Fibroblast of lung (primary cell): ENCODE measurements around the gene BTBD16. TPM values are rescaled to one million over a fixed set of nuclear protein-coding genes. Genes with fewer than 3 reads are reported as not detected.

Source experiments
- DNase-seq, 2 donors: peaks; one replicate each; pipeline versions ENCODE4 v3.0.0 to v3.0.0-alpha.2; 2010; ENCODE audit warnings: low read depth in 2 of 2
- H2AFZ ChIP-seq: 2 replicates; pipeline ENCODE4 v1.5.1; 2012; ENCODE audit warnings: low read length, control low read depth, inconsistent platforms
- H3K27ac ChIP-seq: 2 replicates; pipeline ENCODE4 v1.5.1; 2011; ENCODE audit warnings: low read length, control low read depth; ENCODE audit not compliant: insufficient read depth
- H3K27me3 ChIP-seq: 2 replicates; pipeline ENCODE4 v1.5.1; 2011; ENCODE audit warnings: mild to moderate bottlenecking, low read length; ENCODE audit not compliant: control insufficient read depth, insufficient read depth
- H3K36me3 ChIP-seq: 2 replicates; pipeline ENCODE4 v1.5.1; 2011; ENCODE audit warnings: low read length; ENCODE audit not compliant: control insufficient read depth, insufficient read depth
- H3K4me1 ChIP-seq: 2 replicates; pipeline ENCODE4 v1.5.1; 2011; ENCODE audit warnings: low read length; ENCODE audit not compliant: control insufficient read depth, insufficient read depth; ENCODE audit errors: extremely low read depth
- H3K4me2 ChIP-seq: 2 replicates; pipeline ENCODE4 v1.5.1; 2011; ENCODE audit warnings: low read length, control low read depth; ENCODE audit not compliant: insufficient read depth; ENCODE audit errors: extremely low read depth
- H3K4me3 ChIP-seq, 4 experiments: fragments of 200-600 bp in 1 of 4; sonication (generic) in 1 of 4; replicated peaks in 1 of 4; 2 replicates each; pipeline ENCODE4 v1.5.1; 2011 to 2016; ENCODE audit warnings: low read length in 4 of 4, low read depth in 3 of 4, mild to moderate bottlenecking in 3 of 4, control low read depth in 2 of 4, inconsistent platforms in 1 of 4, mixed read lengths in 1 of 4; ENCODE audit not compliant: insufficient read depth in 1 of 4; ENCODE audit errors: control extremely low read depth in 1 of 4
- H3K79me2 ChIP-seq: 2 replicates; pipeline ENCODE4 v1.5.1; 2012; ENCODE audit warnings: mild to moderate bottlenecking, low read length, inconsistent platforms; ENCODE audit not compliant: control insufficient read depth, insufficient read depth
- H3K9ac ChIP-seq: 2 replicates; pipeline ENCODE4 v1.5.1; 2011; ENCODE audit warnings: mild to moderate bottlenecking, low read length, control low read depth; ENCODE audit not compliant: insufficient read depth
- H3K9me3 ChIP-seq: 2 replicates; pipeline ENCODE4 v1.5.1; 2012; ENCODE audit warnings: low read depth, low read length; ENCODE audit not compliant: control insufficient read depth, insufficient read depth
- H4K20me1 ChIP-seq: 2 replicates; pipeline ENCODE4 v1.5.1; 2011; ENCODE audit warnings: low read length; ENCODE audit not compliant: control insufficient read depth, insufficient read depth; ENCODE audit errors: extremely low read depth
- EZH2 ChIP-seq: IDR thresholded peaks from 2 replicates; pipeline ENCODE4 v1.5.1; 2012; ENCODE audit warnings: low read length, control low read depth, mild to moderate bottlenecking; ENCODE audit errors: missing control alignments
- polyA plus RNA-seq, 2 donors: library from polyadenylated mRNA; depleted of rRNA in 1 of 2; stranded (reverse) in 1 of 2; unstranded in 1 of 2; fragments of >200 nt; gene quantifications; 2 replicates each; pipeline ENCODE4 v1.2.1, GENCODE V29; 2011 to 2012; ENCODE audit warnings: missing spikeins in 1 of 2
- total RNA-seq: library from RNA; depleted of rRNA; stranded (reverse); fragments of >200 nt; gene quantifications from 2 replicates; pipeline ENCODE4 v1.2.1, GENCODE V29; 2014
- TF ChIP-seq, protein P1 (sequence below), 2 donors: IDR thresholded peaks in 1 of 2; conservative IDR thresholded peaks in 1 of 2; 1 replicate in 1 of 2; 2 replicates in 1 of 2; pipeline ENCODE4 v1.5.1; 2011 to 2012; ENCODE audit warnings: low read length in 2 of 2, control low read depth in 1 of 2, inconsistent platforms in 1 of 2, low read depth in 1 of 2, mild to moderate bottlenecking in 1 of 2

BTBD16 gene
- total and polyA plus RNA-seq, 2 donors (not counting 1 experiment from before 2014, with no cell fraction given), result not detected

DNA sequence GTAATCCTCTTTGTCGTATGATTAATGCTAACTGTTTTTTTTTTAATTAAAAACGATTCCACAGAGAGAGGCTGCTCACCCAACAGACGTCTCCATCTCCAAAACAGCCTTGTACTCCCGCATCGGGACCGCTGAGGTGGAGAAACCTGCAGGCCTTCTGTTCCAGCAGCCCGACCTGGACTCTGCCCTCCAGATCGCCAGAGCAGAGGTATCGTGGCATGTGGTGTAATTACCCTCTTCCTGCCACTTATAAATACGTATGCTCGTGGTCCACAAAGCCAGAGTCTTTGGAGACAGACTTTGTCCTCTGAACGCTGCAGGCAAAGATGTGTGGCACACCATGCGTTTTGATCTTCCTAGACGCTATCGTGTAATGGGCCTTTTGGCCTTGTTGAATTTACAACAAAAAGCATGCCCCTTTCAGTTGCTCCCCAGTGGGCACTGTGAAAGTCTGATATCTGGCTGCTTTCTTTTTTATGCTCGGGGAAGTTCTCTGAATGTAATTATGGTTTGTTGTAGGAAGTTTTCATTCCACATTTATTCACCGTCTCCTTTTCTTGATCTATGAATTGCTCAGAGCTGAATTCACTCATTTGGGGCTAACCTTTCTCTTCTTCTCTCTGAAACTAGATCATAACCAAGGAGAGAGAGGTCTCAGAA lies 33.6 kb upstream of the BTBD16 start:
- no peaks in the 10 kb centered on the region for H4K20me1 ChIP-seq
- H3K36me3 ChIP-seq, result peaks cover 3% of the 10 kb centered on the region
- no peaks in the 10 kb centered on the region for H3K4me1 ChIP-seq

DNA sequence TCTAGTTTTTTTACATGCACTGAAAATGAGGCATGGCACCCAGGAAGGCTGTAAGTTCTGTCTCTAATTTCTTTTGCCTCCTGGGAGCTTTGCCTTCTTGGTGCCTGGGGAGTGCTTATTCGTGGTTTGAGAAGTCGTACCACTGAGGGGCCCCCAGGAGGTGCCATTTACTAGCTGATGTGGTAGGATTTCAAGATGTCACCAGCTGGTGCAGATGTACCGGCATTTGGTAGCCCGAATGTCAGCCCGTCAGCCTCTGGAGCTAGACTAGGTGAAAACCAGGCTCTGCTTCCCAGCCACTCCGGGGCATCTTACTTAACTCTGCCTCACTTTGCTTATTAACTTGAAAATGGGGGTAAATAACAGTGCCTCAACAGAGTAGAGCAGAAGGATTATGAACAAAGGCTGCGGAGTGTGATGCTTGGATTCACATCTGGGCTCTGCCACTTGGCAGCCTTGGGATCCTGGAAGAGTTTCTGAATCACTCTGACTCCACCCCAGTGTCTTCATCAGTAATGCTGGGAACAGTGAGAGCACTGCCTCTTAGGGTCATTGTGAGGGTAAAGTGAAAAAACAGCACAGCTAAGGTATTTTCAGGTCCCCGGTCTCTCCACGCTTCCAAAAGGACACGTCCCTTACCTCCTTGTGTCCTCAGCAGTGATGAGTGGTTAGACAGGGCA lies 31.4 kb upstream of the BTBD16 start:
- no peaks in the 10 kb centered on the region for H3K9me3 ChIP-seq
- no peak overlapping the region for H3K9ac ChIP-seq
- no peak overlapping the region for H3K4me3 ChIP-seq
- H3K79me2 ChIP-seq, result no peaks in the 10 kb centered on the region
- TF ChIP-seq, protein P1, sequence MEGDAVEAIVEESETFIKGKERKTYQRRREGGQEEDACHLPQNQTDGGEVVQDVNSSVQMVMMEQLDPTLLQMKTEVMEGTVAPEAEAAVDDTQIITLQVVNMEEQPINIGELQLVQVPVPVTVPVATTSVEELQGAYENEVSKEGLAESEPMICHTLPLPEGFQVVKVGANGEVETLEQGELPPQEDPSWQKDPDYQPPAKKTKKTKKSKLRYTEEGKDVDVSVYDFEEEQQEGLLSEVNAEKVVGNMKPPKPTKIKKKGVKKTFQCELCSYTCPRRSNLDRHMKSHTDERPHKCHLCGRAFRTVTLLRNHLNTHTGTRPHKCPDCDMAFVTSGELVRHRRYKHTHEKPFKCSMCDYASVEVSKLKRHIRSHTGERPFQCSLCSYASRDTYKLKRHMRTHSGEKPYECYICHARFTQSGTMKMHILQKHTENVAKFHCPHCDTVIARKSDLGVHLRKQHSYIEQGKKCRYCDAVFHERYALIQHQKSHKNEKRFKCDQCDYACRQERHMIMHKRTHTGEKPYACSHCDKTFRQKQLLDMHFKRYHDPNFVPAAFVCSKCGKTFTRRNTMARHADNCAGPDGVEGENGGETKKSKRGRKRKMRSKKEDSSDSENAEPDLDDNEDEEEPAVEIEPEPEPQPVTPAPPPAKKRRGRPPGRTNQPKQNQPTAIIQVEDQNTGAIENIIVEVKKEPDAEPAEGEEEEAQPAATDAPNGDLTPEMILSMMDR (conservative IDR thresholded peaks at IDR 0.05 in 1 of 2, IDR thresholded peaks at IDR 0.05 in 1 of 2; ENCODE audit: low read depth in 1 of 2, low read length in 2 of 2), result no peak
- TF ChIP-seq EZH2, result no peak
- H3K27me3 ChIP-seq, result no peaks in the 10 kb centered on the region
- no peaks in the 10 kb centered on the region for H3K4me1 ChIP-seq
- no peak overlapping the region for H3K4me2 ChIP-seq
- H3K27ac ChIP-seq, result no peak overlapping the region
- H3K36me3 ChIP-seq, result peaks cover 2% of the 10 kb centered on the region
- H2AFZ ChIP-seq, result no peak overlapping the region
- H4K20me1 ChIP-seq, result no peaks in the 10 kb centered on the region
- DNase-seq, result peak; percentile 27 to 74

More for the DNA sequence above, 33.6 kb upstream of the BTBD16 start:
- no peak overlapping the region for H3K27ac ChIP-seq
- no peak overlapping the region for H3K4me3 ChIP-seq
- no peak for TF ChIP-seq EZH2
- TF ChIP-seq, protein P1 (conservative IDR thresholded peaks at IDR 0.05 in 1 of 2, IDR thresholded peaks at IDR 0.05 in 1 of 2; ENCODE audit: low read depth in 1 of 2, low read length in 2 of 2), result no peak
- no peak overlapping the region for H3K4me2 ChIP-seq
- no peak overlapping the region for H2AFZ ChIP-seq
- no peak for DNase-seq
- no peaks in the 10 kb centered on the region for H3K79me2 ChIP-seq
- no peaks in the 10 kb centered on the region for H3K9me3 ChIP-seq
- H3K9ac ChIP-seq, result no peak overlapping the region
- no peaks in the 10 kb centered on the region for H3K27me3 ChIP-seq

DNA sequence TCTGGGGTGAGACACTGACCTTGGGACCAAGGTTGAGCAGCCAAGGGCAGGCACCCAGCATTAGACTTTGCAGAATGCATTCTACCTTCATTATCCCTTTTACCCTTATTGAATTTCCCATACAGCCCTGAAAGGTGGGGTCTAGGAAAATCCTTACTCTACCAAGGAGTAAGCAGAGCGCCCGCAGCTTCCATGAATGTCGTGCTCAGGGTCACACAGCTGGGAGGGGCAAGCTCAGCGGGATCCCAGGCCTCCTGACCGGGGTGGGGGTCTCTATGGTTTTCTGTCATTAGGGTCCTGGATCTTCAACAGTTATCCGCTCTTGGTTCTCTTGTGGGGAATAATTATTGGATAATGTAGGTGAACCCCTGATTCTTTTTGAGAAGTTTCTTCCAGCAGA lies 30.7 kb upstream of the BTBD16 start:
- no peak for TF ChIP-seq EZH2
- TF ChIP-seq, protein P1 (conservative IDR thresholded peaks at IDR 0.05 in 1 of 2, IDR thresholded peaks at IDR 0.05 in 1 of 2; ENCODE audit: low read depth in 1 of 2, low read length in 2 of 2), result no peak
- Histone ChIP-seq H3K27ac (no peak overlapping the region), H3K36me3 (peaks cover 2% of the 10 kb centered on the region)

More for the DNA sequence above, 30.7 kb upstream of the BTBD16 start:
- Histone ChIP-seq H3K79me2 (no peaks in the 10 kb centered on the region), H3K4me2 (no peak overlapping the region), H4K20me1 (no peaks in the 10 kb centered on the region), H2AFZ (no peak overlapping the region), H3K4me3 (no peak overlapping the region), H3K4me1 (no peaks in the 10 kb centered on the region), H3K9ac (no peak overlapping the region), H3K27me3 (no peaks in the 10 kb centered on the region), H3K9me3 (no peaks in the 10 kb centered on the region)
- no peak for DNase-seq
